WTC11 (cell line): ENCODE results near the gene STK10. TPM values are rescaled to one million over a fixed set of nuclear protein-coding genes. Genes with fewer than 3 reads are reported as not detected.

Experiments
- ATAC-seq: fragments of 200-7000 bp; cut with Tn5 transposase; 2 replicates; pipeline ENCODE4 v1.10.0; 2021; ENCODE audit warnings: mild to moderate bottlenecking, moderate library complexity
- CTCF ChIA-PET: fragments of 300-600 bp; sonication (Branson Sonifier 250); formaldehyde crosslinking; loops from one replicate; lab custom pipeline; 2021; ENCODE audit warnings: antibody characterized with exemption; lab: Charles Lee
- POLR2A ChIA-PET: fragments of 350-600 bp; sonication (Branson Sonifier 250); formaldehyde crosslinking; loops from one replicate; lab custom pipeline; 2021; ENCODE audit warnings: antibody characterized with exemption; lab: Charles Lee
- DNase-seq: peaks from one replicate; pipeline ENCODE4 v3.0.0; 2021; ENCODE audit warnings: low spot score
- H3K27ac Mint-ChIP-seq: 2 replicates; pipeline ENCODE4 v1.8.0; 2021; ENCODE audit warnings: mixed read lengths
- H3K27me3 Mint-ChIP-seq: 2 replicates; pipeline ENCODE4 v1.8.0; 2021; ENCODE audit warnings: low read depth, mild to moderate bottlenecking, moderate library complexity, mixed read lengths
- H3K36me3 Mint-ChIP-seq: 2 replicates; pipeline ENCODE4 v1.8.0; 2021; ENCODE audit warnings: mixed read lengths
- H3K4me1 Mint-ChIP-seq: 2 replicates; pipeline ENCODE4 v1.8.0; 2022; ENCODE audit warnings: mixed read lengths
- H3K4me3 Mint-ChIP-seq: 2 replicates; pipeline ENCODE4 v1.8.0; 2021; ENCODE audit warnings: mild to moderate bottlenecking, moderate library complexity, mixed read lengths
- H3K9me3 Mint-ChIP-seq: 2 replicates; pipeline ENCODE4 v1.8.0; 2021; ENCODE audit warnings: mixed read lengths
- ATF6 ChIP-seq: sonication (generic); formaldehyde crosslinking; IDR thresholded peaks from 2 replicates; pipeline ENCODE4 v1.8.1; 2023; ENCODE audit warnings: mild to moderate bottlenecking, missing genetic modification reagents
- CBFB ChIP-seq: sonication (generic); formaldehyde crosslinking; IDR thresholded peaks from 2 replicates; pipeline ENCODE4 v1.8.1; 2022; ENCODE audit warnings: mild to moderate bottlenecking, low read depth, missing genetic modification reagents
- CDX4 ChIP-seq: fragments of 250-450 bp; sonication (Bioruptor Pico); IDR thresholded peaks from 2 replicates; pipeline ENCODE4 v1.9.0; 2021; ENCODE audit warnings: moderate library complexity, mild to moderate bottlenecking, inconsistent platforms, borderline replicate concordance
- CREB1 ChIP-seq: sonication (generic); formaldehyde crosslinking; IDR thresholded peaks from 2 replicates; pipeline ENCODE4 v1.8.0; 2023; ENCODE audit warnings: mild to moderate bottlenecking, missing genetic modification reagents
- GABPB1 ChIP-seq: sonication (generic); formaldehyde crosslinking; IDR thresholded peaks from 2 replicates; pipeline ENCODE4 v1.8.1; 2023; ENCODE audit warnings: mild to moderate bottlenecking, missing genetic modification reagents
- GTF2I ChIP-seq: fragments of 250-450 bp; sonication (Bioruptor Pico); conservative IDR thresholded peaks from 2 replicates; pipeline ENCODE4 v1.4.0; 2021; ENCODE audit warnings: mild to moderate bottlenecking
- HMGA2 ChIP-seq: fragments of 250-450 bp; sonication (Bioruptor Pico); IDR thresholded peaks from 2 replicates; pipeline ENCODE4 v1.4.0; 2021; ENCODE audit warnings: mild to moderate bottlenecking, moderate library complexity
- MYBL2 ChIP-seq: sonication (generic); formaldehyde crosslinking; IDR thresholded peaks from 2 replicates; pipeline ENCODE4 v1.8.1; 2023; ENCODE audit warnings: mild to moderate bottlenecking, moderate library complexity, missing genetic modification reagents
- NFYB ChIP-seq: sonication (generic); formaldehyde crosslinking; conservative IDR thresholded peaks from 2 replicates; pipeline ENCODE4 v1.8.0; 2022; ENCODE audit warnings: low read depth, missing genetic modification reagents
- OVOL2 ChIP-seq: fragments of 250-450 bp; sonication (Bioruptor Pico); IDR thresholded peaks from 2 replicates; pipeline ENCODE4 v1.9.0; 2021; ENCODE audit warnings: mild to moderate bottlenecking, borderline replicate concordance
- RORB ChIP-seq: fragments of 250-450 bp; sonication (Bioruptor Pico); IDR thresholded peaks from 2 replicates; pipeline ENCODE4 v1.9.0; 2021; ENCODE audit warnings: mild to moderate bottlenecking
- SMAD4 ChIP-seq: sonication (generic); formaldehyde crosslinking; IDR thresholded peaks from 2 replicates; pipeline ENCODE4 v1.8.0; 2022; ENCODE audit warnings: mild to moderate bottlenecking, missing genetic modification reagents
- TEAD1 ChIP-seq: sonication (generic); formaldehyde crosslinking; IDR thresholded peaks from 2 replicates; pipeline ENCODE4 v1.8.0; 2022; ENCODE audit warnings: mild to moderate bottlenecking, missing genetic modification reagents
- TEAD4 ChIP-seq: sonication (generic); formaldehyde crosslinking; IDR thresholded peaks from 2 replicates; pipeline ENCODE4 v1.8.0; 2022; ENCODE audit warnings: mild to moderate bottlenecking, missing genetic modification reagents
- USF1 ChIP-seq: sonication (generic); formaldehyde crosslinking; IDR thresholded peaks from 2 replicates; pipeline ENCODE4 v1.8.0; 2022; ENCODE audit warnings: mild to moderate bottlenecking, missing genetic modification reagents
- ZBTB21 ChIP-seq: sonication (generic); formaldehyde crosslinking; IDR thresholded peaks from 2 replicates; pipeline ENCODE4 v1.8.1; 2023; ENCODE audit warnings: mild to moderate bottlenecking, missing genetic modification reagents, borderline replicate concordance
- ZNF121 ChIP-seq: sonication (generic); formaldehyde crosslinking; IDR thresholded peaks from 2 replicates; pipeline ENCODE4 v1.8.0; 2023; ENCODE audit warnings: missing genetic modification reagents
- ZNF317 ChIP-seq: sonication (generic); formaldehyde crosslinking; IDR thresholded peaks from 2 replicates; pipeline ENCODE4 v1.8.1; 2023; ENCODE audit warnings: low read depth, mild to moderate bottlenecking, moderate library complexity, missing genetic modification reagents, borderline replicate concordance
- ZNF425 ChIP-seq: fragments of 250-450 bp; sonication (Bioruptor Pico); conservative IDR thresholded peaks from 2 replicates; pipeline ENCODE4 v1.9.0; 2021; ENCODE audit warnings: mild to moderate bottlenecking
- ZNF532 ChIP-seq: fragments of 250-450 bp; sonication (Bioruptor Pico); IDR thresholded peaks from 2 replicates; pipeline ENCODE4 v1.9.0; 2021; ENCODE audit warnings: mild to moderate bottlenecking, borderline replicate concordance
- total RNA-seq: library from RNA; stranded (reverse); gene quantifications from 3 replicates; pipeline ENCODE4 v1.2.3, GENCODE V29; 2021

Gene STK10
- total RNA-seq, 1 experiment from 2014 or later, result 20.5 TPM

GRCh38 chr5:172144291-172144815, 43.7 kb downstream of the STK10 start:
- ATAC-seq, result no peak
- H3K36me3 Mint-ChIP-seq, result no peaks in the 10 kb centered on the region
- H3K27ac Mint-ChIP-seq, result no peak overlapping the region
- no peaks in the 10 kb centered on the region; the same call in 1 of the 2 replicates for H3K9me3 Mint-ChIP-seq
- no peak overlapping the region for H3K4me3 Mint-ChIP-seq
- ChIA-PET CTCF (interaction anchor here (0.6 to 1.8 kb wide), 3 partner anchors 21 to 160 kb away, joined by 3 to 4 read pairs (median 4); no protein-coding TSS in a partner anchor), POLR2A (no interaction called here)
- DNase-seq, result no peak
- peaks cover 14% of the 10 kb centered on the region for H3K4me1 Mint-ChIP-seq
- no peaks in the 10 kb centered on the region for H3K27me3 Mint-ChIP-seq
- TF ChIP-seq GABPB1 (CRISPR knock-in tag), result no peak
- no peak for TF ChIP-seq CDX4 (CRISPR knock-in tag)
- TF ChIP-seq SMAD4 (CRISPR knock-in tag), result no peak
- no peak for TF ChIP-seq ZNF317 (CRISPR knock-in tag)
- TF ChIP-seq ZNF121 (CRISPR knock-in tag), result no peak
- no peak for TF ChIP-seq USF1 (CRISPR knock-in tag)
- TF ChIP-seq ZNF532 (CRISPR knock-in tag), result no peak
- no peak for TF ChIP-seq MYBL2
- TF ChIP-seq GTF2I, result no peak
- TF ChIP-seq HMGA2 (CRISPR knock-in tag), result no peak
- TF ChIP-seq ATF6 (CRISPR knock-in tag), result no peak
- no peak for TF ChIP-seq NFYB (CRISPR knock-in tag)
- TF ChIP-seq TEAD4 (CRISPR knock-in tag), result no peak
- no peak for TF ChIP-seq OVOL2 (CRISPR knock-in tag)
- TF ChIP-seq RORB (CRISPR knock-in tag), result no peak
- TF ChIP-seq TEAD1 (CRISPR knock-in tag), result no peak
- no peak for TF ChIP-seq CBFB (CRISPR knock-in tag)
- no peak for TF ChIP-seq ZBTB21 (CRISPR knock-in tag)
- TF ChIP-seq CREB1, result no peak
- TF ChIP-seq ZNF425 (CRISPR knock-in tag), result no peak
